Ovary (tissue), 3 donors: ENCODE results near the gene GNG4.

Experiments
- CTCF ChIP-seq, 3 donors: fragments of 450-650 bp in 2 of 3; fragments of 200-600 bp in 1 of 3; IDR thresholded peaks; one replicate each; pipeline versions ENCODE4 v1.5.1 to v1.8.0; 2016 to 2022; ENCODE audit warnings: antibody characterized with exemption in 3 of 3, mild to moderate bottlenecking in 1 of 3
- EP300 ChIP-seq: sonication (generic); formaldehyde crosslinking; IDR thresholded peaks from one replicate; pipeline ENCODE4 v1.6.1; 2017; ENCODE audit warnings: antibody characterized with exemption
- POLR2A ChIP-seq: fragments of 450-650 bp; IDR thresholded peaks from one replicate; pipeline ENCODE4 v1.6.1; 2017; ENCODE audit warnings: antibody characterized with exemption, mild to moderate bottlenecking, moderate library complexity
- donor health status: DM: no; HTN: no; CAD: no.

GRCh38 chr1:235601104-235601503 is 48.5 kb downstream of the GNG4 start:
- no peak for TF ChIP-seq EP300
- no peak for TF ChIP-seq CTCF (IDR thresholded peaks at IDR 0.05)
- no peak for TF ChIP-seq POLR2A
